ENCODE measurements around the gene CD27.
"Not testable (repeated sequence)": the region's sequence is repeated elsewhere in the genome, so short reads cannot be mapped to it uniquely, and the experiment has no call there.

DNA sequence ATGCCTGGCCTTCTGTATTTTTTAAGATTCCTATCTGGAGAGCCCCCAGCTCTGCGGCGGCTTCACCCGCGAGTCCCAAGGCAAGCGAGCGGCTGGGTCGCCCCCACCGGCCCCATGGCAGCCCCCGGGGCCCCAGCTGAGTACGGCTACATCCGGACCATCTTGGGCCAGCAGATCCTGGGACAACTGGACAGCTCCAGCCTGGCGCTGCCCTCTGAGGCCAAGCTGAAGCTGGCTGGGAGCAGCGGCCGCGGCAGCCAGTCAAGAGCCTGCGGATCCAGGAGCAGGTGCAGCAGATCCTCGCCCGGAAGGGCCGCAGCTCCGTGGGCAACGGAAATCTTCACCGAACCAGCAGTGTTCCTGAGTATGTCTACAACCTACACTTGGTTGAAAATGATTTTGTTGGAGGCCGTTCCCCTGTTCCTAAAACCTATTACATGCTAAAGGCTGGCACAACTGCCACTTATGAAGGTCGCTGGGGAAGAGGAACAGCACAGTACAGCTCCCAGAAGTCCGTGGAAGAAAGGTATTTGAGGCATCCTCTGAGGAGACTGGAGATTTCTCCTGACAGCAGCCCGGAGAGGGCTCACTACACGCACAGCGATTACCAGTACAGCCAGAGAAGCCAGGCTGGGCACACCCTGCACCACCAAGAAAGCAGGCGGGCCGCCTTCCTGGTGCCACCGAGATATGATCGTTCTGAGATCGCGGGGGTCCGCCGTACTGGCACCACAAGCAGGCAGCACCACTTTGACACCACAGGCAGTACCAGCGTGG, 33.0 kb downstream of the CD27 start:
- TF ChIP-seq, protein P1, sequence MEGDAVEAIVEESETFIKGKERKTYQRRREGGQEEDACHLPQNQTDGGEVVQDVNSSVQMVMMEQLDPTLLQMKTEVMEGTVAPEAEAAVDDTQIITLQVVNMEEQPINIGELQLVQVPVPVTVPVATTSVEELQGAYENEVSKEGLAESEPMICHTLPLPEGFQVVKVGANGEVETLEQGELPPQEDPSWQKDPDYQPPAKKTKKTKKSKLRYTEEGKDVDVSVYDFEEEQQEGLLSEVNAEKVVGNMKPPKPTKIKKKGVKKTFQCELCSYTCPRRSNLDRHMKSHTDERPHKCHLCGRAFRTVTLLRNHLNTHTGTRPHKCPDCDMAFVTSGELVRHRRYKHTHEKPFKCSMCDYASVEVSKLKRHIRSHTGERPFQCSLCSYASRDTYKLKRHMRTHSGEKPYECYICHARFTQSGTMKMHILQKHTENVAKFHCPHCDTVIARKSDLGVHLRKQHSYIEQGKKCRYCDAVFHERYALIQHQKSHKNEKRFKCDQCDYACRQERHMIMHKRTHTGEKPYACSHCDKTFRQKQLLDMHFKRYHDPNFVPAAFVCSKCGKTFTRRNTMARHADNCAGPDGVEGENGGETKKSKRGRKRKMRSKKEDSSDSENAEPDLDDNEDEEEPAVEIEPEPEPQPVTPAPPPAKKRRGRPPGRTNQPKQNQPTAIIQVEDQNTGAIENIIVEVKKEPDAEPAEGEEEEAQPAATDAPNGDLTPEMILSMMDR (IDR thresholded peaks at IDR 0.05; ENCODE audit: insufficient read depth, low read length, poor library complexity, severe bottlenecking), result not testable (repeated sequence)
- TF ChIP-seq EZH2phosphoT487 (conservative IDR thresholded peaks at IDR 0.05; ENCODE audit: low read length), result not testable (repeated sequence)

Measured in SU-DHL-6 (cell line).